Measurements from ENCODE around the gene KRT85.

The KRT85 gene

GRCh38 chr12:52395761-52396434 is 28.6 kb upstream of the KRT85 start:
- no peak for DNase-seq (ENCODE audit: low read depth in 2 of 3, low spot score in 1 of 3)

- DNase-seq (ENCODE audit: low read depth in 2 of 3, low spot score in 1 of 3), result no peak
Measured at GRCh38 chr12:52394836-52395405, 27.6 kb upstream of the KRT85 start.

GRCh38 chr12:52392465-52393007 is 25.3 kb upstream of the KRT85 start:
- DNase-seq (ENCODE audit: low read depth in 2 of 3, low spot score in 1 of 3), result no peak

GRCh38 chr12:52391618-52392002 is 24.3 kb upstream of the KRT85 start:
- DNase-seq (ENCODE audit: low read depth in 2 of 3, low spot score in 1 of 3), result no peak

- no peak for DNase-seq (ENCODE audit: low read depth in 2 of 3, low spot score in 1 of 3)
Measured at GRCh38 chr12:52390739-52391617, 23.7 kb upstream of the KRT85 start.

- DNase-seq (ENCODE audit: low read depth in 2 of 3, low spot score in 1 of 3), result no peak
Measured at GRCh38 chr12:52389313-52390207, 22.3 kb upstream of the KRT85 start.

- DNase-seq (ENCODE audit: low read depth in 2 of 3, low spot score in 1 of 3), result no peak
Measured at GRCh38 chr12:52387859-52388258, 20.6 kb upstream of the KRT85 start.

- no peak for DNase-seq (ENCODE audit: low read depth in 2 of 3, low spot score in 1 of 3)
Measured at GRCh38 chr12:52385226-52385702, 18.0 kb upstream of the KRT85 start, which contains the start of gene KRT84. Gene KRT84 (minus strand): TSS chr12:52385652. CDS start chr12:52385585, 67 bp downstream.

GRCh38 chr12:52383331-52383730 is 16.1 kb upstream of the KRT85 start:
- no peak for DNase-seq (ENCODE audit: low read depth in 2 of 3, low spot score in 1 of 3)

GRCh38 chr12:52382854-52383253 is 15.6 kb upstream of the KRT85 start:
- no peak for DNase-seq (ENCODE audit: low read depth in 2 of 3, low spot score in 1 of 3)

GRCh38 chr12:52381206-52381605 is 13.9 kb upstream of the KRT85 start:
- no peak for DNase-seq (ENCODE audit: low read depth in 2 of 3, low spot score in 1 of 3)

GRCh38 chr12:52380271-52380694 is 13.0 kb upstream of the KRT85 start:
- peak in 1 of 3 donors; percentile 10 for DNase-seq (ENCODE audit: low read depth in 2 of 3, low spot score in 1 of 3)

GRCh38 chr12:52379536-52379935 is 12.3 kb upstream of the KRT85 start:
- no peak for DNase-seq (ENCODE audit: low read depth in 2 of 3, low spot score in 1 of 3)

- no peak for DNase-seq (ENCODE audit: low read depth in 2 of 3, low spot score in 1 of 3)
Measured at GRCh38 chr12:52378091-52378490, 10.8 kb upstream of the KRT85 start.

GRCh38 chr12:52377266-52377665 is 10.0 kb upstream of the KRT85 start:
- DNase-seq (ENCODE audit: low read depth in 2 of 3, low spot score in 1 of 3), result no peak

- peak; percentile 33 to 42 (median 34) for DNase-seq (ENCODE audit: low read depth in 2 of 3, low spot score in 1 of 3)
Measured at GRCh38 chr12:52372216-52373154, 5.2 kb upstream of the KRT85 start.

- DNase-seq (ENCODE audit: low read depth in 2 of 3, low spot score in 1 of 3), result no peak
Measured at GRCh38 chr12:52371716-52372115, 4.4 kb upstream of the KRT85 start.

GRCh38 chr12:52370926-52371608 is 3.8 kb upstream of the KRT85 start:
- no peak for DNase-seq (ENCODE audit: low read depth in 2 of 3, low spot score in 1 of 3)

GRCh38 chr12:52369809-52370208 is 2.5 kb upstream of the KRT85 start:
- DNase-seq (ENCODE audit: low read depth in 2 of 3, low spot score in 1 of 3), result no peak

All from stimulated activated CD4-positive, alpha-beta T cell treated with anti-CD3 and anti-CD28 coated beads, Interleukin-12 subunit alpha, Interleukin-12 subunit beta, amount 100 ng/mL, for 48 hours (primary cell).